GM19452 (cell line): ENCODE data around the gene PYDC2.
A peak's percentile ranks its signal among the peaks of the same experiment; 100 is the strongest.

Experiments used
- ATAC-seq: cut with Tn5 transposase; IDR thresholded peaks from one replicate; pipeline ENCODE4 v1.9.1; 2021; ENCODE audit not compliant: unreplicated experiment

PYDC2 gene

GRCh38 chr3:191461113-191461595 is at the start of gene PYDC2:
TSS of gene PYDC2 (plus strand) at chr3:191461163. CDS start at chr3:191461163, 0 bp downstream.
- no peak for ATAC-seq

GRCh38 chr3:191412759-191413158 is 48.2 kb upstream of the PYDC2 start:
- ATAC-seq = no peak

DNA sequence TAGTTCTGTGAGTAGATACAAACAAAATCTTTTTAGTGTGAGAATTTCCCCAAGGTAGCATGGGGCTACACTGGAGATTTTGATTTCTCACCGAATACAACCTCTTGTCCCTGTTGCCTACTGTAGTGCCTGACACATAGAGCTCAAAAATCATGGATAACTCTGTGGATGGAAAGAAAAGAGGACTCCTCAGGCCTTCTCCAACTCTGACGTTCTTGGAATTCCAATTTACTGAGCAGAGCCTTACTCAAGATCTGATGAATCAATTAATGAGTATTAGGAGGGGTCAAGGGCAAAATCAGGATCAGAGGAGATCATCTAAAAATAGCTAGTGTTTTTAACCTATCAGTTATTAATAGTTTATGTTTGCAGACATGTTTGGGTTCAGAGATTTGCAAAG is 46.7 kb upstream of the PYDC2 start:
- ATAC-seq = no peak

DNA sequence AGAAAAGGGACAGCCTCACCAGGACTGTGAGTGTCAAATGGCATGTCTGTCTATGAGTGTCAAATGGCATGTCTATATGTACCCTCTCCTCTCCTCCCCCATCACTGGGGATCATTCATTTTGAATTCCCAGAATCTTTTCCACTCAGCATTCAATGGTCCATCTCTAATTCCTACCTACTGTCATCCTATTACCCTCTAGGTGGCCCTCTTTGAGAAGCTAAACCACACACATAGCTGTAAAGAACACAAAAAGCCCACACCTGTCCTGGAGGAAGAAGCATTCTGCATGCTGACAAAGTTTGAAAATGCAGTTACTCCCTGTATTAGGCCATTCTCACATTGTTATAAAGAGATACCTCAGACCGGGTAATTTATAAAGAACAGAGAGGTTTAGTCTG is 46.2 kb upstream of the PYDC2 start:
- no peak for ATAC-seq

- no peak for ATAC-seq
Observed at GRCh38 chr3:191415566-191415965, 45.4 kb upstream of the PYDC2 start.

DNA sequence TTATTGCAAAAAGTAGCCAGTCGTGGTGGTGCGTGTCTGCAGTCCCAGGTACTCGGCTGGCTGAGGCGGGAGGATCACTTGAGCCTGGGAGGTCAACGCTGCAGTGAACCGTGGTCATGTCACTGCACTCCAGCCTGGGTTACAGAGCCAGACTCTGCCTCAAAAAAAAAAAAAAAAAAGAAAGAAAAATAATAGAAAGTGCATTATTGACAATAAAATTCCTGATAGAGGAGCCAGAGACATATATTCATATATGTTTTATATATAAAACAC is 43.6 kb upstream of the PYDC2 start:
- no peak for ATAC-seq

DNA sequence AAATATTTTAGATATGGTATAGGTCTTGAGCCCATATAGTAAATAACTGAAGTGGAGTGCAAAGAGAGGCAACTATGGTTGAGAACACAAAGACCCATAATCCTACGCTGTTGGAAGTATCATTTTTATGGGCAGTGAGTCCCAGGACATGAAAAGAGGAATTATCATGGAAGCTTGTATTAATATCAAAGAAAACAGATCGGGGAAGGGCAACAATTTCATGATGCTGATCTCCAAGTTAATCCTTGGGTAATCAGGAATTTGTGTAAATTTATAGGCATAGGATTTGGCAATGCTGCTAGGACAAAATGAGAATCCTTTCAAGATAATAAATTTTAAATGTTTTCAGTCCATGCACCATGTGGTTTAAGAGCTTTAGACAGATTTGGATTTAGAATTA is 40.2 kb upstream of the PYDC2 start:
- ATAC-seq = no peak

DNA sequence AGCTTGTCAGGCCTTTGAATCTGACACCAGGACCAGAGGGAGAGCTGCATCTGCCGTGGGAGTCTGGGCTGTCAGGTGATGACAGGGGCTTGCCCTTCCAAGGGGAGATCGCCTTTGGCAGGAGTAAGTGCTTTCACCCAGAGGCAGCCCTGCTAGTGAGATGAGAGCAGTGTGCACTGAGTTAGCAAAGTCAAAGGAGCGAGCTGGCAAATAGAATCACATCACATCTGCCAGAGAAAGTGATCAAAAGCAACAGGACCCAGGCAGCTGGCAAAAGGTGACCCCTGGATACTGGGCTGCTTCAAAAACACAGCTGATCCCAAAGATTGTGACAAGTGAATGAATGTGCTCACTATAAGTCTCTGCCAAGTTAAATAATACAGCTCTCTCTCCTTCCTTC is 36.1 kb upstream of the PYDC2 start:
- ATAC-seq = no peak

DNA sequence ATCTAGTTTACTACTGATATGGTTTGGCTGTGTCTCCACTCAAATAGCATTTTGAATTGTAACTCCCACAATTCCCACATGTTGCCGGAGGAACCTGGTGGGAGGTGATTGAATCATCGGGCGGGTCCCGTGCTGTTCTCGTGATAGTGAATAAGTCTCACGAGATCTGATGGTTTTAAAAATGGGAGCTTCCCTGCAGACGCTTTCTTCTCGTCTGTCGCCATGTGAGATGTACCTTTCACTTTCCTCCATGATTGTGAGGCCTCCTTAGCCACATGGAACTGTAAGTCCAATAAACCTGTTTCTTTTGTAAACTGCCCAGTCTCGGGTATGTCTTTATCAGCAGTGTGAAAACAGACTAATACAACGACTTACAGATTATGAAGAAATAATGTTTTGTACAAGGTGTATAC is 35.6 kb upstream of the PYDC2 start:
- no peak for ATAC-seq

- no peak for ATAC-seq
Observed at GRCh38 chr3:191426311-191426710, 34.7 kb upstream of the PYDC2 start.

- ATAC-seq = no peak
Observed at GRCh38 chr3:191428177-191428576, 32.8 kb upstream of the PYDC2 start.

DNA sequence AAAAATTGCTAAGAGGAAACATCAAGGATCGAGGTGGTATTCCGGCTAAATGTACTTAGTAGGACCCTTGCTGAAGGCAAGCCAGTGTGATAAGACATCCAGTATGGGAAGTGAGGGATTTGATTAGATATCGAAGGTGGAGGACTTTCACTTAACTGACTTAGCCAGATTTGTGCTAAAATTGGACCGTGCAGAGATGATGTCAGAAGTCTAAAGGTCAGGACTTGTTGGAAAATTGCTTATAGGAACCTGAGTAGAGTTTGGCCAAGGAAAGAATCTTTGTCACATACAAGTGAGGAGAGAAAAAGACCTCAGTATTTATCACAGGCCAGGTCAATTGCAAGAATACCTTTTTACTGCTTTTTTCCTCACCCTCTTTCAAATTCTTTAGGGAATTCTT is 30.9 kb upstream of the PYDC2 start:
- ATAC-seq = no peak

DNA sequence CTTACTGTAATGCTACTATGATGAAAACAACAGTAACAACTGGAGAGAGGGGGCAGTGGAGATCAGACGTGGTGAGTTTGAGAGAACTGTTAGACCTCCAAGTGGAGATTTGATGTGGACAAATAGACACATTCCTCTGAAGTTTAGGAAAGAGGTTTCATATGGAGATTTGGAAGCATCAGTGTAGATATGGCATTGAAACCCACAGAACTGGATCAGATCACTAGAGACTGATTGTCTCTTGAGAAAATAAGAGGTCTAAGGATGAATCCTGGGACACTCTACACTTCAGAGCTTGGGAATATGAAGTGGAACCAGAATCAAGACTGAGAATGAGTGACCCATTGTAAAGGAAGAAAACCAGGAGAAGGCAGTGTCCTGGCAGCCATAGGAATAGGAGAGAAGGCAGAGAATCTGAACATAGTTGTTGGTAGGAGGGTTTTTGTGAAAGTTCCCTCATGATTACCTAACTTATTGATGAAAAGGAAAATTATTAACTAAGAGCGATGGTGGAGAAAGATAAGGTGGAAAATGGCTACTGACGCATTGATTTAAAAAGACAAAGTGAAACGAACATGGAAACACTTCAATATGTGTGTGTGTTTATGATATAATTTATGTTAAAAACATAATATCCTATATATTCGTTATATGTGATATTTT is 29.7 kb upstream of the PYDC2 start:
- ATAC-seq = no peak

GRCh38 chr3:191432162-191432561 is 28.8 kb upstream of the PYDC2 start:
- no peak for ATAC-seq

DNA sequence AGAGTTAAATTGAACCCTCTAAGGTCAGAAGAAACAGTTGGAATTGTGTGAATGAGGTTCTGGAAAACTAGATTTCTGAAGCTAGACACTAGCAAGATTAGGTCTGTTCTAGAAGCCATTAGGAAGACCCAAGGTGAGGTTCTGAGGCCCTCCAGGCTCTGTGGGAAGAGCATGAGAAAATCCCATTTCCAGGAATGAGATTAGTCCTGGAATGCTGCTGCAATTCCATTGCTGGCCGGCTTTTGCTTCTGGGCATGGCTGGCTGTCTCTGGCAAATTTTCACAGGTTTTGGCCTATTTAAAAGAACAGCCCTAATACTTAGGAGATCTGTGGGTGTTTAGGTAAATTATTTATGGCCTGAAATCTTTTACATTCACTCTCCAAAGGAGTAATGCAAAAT is 26.9 kb upstream of the PYDC2 start:
- ATAC-seq = no peak

DNA sequence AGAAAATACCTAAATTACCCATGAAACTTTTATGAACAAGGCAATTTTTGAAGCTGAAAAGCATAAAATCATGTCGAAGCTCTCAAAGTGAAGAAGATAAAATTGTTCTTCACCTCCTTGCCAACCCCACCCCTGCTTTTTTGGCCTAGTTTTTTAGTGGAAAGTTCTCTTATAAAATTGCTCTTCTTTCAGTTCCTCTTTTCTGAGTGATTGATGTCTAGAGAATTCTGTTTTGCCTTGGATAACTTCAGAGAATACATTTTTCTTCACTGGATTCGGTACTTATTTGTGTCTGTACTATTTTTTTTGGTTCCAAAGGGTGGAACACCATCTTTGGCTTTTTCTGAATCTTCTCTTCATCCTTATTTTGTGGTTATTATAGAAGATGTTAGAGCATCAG is 25.0 kb upstream of the PYDC2 start:
- no peak for ATAC-seq

DNA sequence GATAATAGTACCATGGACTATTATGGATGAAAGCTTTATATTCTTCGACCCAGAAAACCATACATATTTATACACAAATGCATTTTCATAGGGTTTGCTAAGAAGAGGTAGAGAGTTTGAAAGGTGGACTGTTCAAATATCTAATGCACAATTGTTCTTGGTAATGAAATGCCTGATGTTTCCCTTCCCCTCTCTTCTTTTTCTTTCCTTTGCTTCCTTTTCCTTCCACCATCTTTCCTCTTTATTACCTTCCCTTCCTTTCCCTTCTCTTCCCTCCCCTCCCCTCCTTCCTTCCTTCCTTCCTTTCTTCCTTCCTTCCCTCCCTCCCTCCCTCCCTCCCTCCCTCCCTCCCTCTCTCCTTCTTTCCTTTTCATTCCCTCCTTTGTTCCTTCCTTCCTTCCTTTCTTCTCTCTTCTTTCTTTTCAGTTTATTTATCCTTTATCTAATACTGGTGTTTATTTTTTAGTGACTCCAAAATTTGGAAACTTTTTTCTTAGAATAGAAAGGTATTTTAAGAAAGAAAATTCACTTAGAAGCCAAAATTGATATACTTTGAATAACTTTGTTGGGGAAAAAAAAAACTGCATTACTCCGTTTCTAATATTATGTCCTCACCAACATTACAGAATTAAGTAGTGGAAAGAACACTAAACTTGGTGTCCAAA is 22.7 kb upstream of the PYDC2 start:
- no peak for ATAC-seq

GRCh38 chr3:191440532-191440931 is 20.4 kb upstream of the PYDC2 start:
- ATAC-seq = no peak

GRCh38 chr3:191441687-191442086 is 19.3 kb upstream of the PYDC2 start:
- ATAC-seq = no peak

DNA sequence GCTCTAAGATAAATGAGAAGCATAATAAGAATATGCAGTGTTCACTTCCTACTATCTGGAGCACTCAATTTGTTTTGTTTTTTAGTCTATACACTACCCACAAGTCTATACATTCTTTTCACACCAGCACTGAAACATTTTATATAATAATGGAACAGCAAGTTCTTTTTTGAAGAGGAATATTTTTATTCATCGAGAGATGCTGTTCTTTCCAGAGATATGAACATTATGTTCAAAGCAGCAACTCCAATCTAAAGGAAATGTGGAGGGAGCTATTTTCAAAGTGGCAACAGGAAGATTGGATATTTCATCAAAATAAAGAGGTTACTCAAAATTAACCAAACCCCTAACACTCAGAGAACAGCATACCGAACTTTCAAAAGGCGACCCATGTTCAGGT is 16.4 kb upstream of the PYDC2 start:
- ATAC-seq = no peak

DNA sequence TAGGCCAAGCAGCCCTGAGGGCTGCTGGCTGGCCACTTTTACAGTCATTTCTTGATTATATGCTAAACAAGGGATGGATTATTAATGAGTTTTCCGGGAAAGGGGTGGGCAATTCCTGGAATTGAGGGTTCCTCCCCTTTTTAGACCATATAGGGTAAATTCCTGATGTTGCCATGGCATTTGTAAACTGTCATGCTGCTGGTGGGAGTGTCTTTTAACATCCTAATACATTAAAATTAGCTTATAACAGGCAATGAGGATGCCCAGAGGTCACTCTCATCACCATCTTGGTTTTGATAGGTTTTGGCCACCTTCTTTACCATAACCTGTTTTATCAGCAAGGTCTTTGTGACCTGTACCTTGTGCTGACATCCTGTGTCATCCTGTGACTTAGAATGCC is 11.7 kb upstream of the PYDC2 start:
- ATAC-seq = no peak

GRCh38 chr3:191455257-191455952 is 5.6 kb upstream of the PYDC2 start:
- peak; percentile 83 for ATAC-seq
